PC-3 (cell line): Measurements from ENCODE around the gene TMF1.

Experiments
- CTCF ChIP-seq: fragments of 300-600 bp; sonication (generic); conservative IDR thresholded peaks from 2 replicates; pipeline ENCODE4 v1.5.1; 2017; ENCODE audit warnings: antibody characterized with exemption, low read depth, mild to moderate bottlenecking, low read length
- EZH2 ChIP-seq: fragments of 300-600 bp; sonication (generic); IDR thresholded peaks from one replicate; pipeline ENCODE4 v1.6.1; 2017; ENCODE audit warnings: antibody characterized with exemption, mild to moderate bottlenecking, low read length; ENCODE audit not compliant: unreplicated experiment

- no peak for TF ChIP-seq EZH2
- no peak for TF ChIP-seq CTCF
Measured at GRCh38 chr3:68984011-68984530, 68.1 kb downstream of the TMF1 start.
